ENCODE data around the gene KDR.

Gene KDR

GRCh38 chr4:55038176-55038890 is 87.1 kb downstream of the KDR start:
- Mint-ChIP-seq H3K4me3 (no peak overlapping the region), H3K4me1 (ENCODE audit: low read depth) (no peaks in the 10 kb centered on the region), H3K27me3 (ENCODE audit: low read depth) (no peaks in the 10 kb centered on the region), H3K9me3 (no peaks in the 10 kb centered on the region), H3K27ac (no peak overlapping the region), H3K36me3 (ENCODE audit: low read depth) (no peaks in the 10 kb centered on the region)
- DNase-seq (ENCODE audit: low spot score), result no peak

- H3K27ac Mint-ChIP-seq, result no peak overlapping the region
- no peaks in the 10 kb centered on the region for H3K36me3 Mint-ChIP-seq (ENCODE audit: low read depth)
- DNase-seq (ENCODE audit: low spot score), result no peak
- no peaks in the 10 kb centered on the region for H3K9me3 Mint-ChIP-seq
- no peaks in the 10 kb centered on the region for H3K27me3 Mint-ChIP-seq (ENCODE audit: low read depth)
- no peak overlapping the region for H3K4me3 Mint-ChIP-seq
- no peaks in the 10 kb centered on the region for H3K4me1 Mint-ChIP-seq (ENCODE audit: low read depth)
Measured at GRCh38 chr4:55037728-55038127, 87.7 kb downstream of the KDR start.

GRCh38 chr4:55036405-55036804 is 89.0 kb downstream of the KDR start:
- Mint-ChIP-seq H3K9me3 (no peaks in the 10 kb centered on the region), H3K27me3 (ENCODE audit: low read depth) (no peaks in the 10 kb centered on the region)
- no peak for DNase-seq (ENCODE audit: low spot score)

GRCh38 chr4:55035892-55036291 is 89.5 kb downstream of the KDR start:
- no peaks in the 10 kb centered on the region for H3K9me3 Mint-ChIP-seq
- H3K4me3 Mint-ChIP-seq, result no peak overlapping the region
- no peak for DNase-seq (ENCODE audit: low spot score)
- no peak overlapping the region for H3K27ac Mint-ChIP-seq
- no peaks in the 10 kb centered on the region for H3K36me3 Mint-ChIP-seq (ENCODE audit: low read depth)
- no peaks in the 10 kb centered on the region for H3K27me3 Mint-ChIP-seq (ENCODE audit: low read depth)
- no peaks in the 10 kb centered on the region for H3K4me1 Mint-ChIP-seq (ENCODE audit: low read depth)

More at GRCh38 chr4:55036405-55036804, 89.0 kb downstream of the KDR start:
- Mint-ChIP-seq H3K36me3 (ENCODE audit: low read depth) (no peaks in the 10 kb centered on the region), H3K27ac (no peak overlapping the region), H3K4me3 (no peak overlapping the region), H3K4me1 (ENCODE audit: low read depth) (no peaks in the 10 kb centered on the region)

GRCh38 chr4:55033296-55033695 is 92.1 kb downstream of the KDR start:
- H3K4me3 Mint-ChIP-seq, result no peak overlapping the region
- no peaks in the 10 kb centered on the region for H3K36me3 Mint-ChIP-seq (ENCODE audit: low read depth)
- no peaks in the 10 kb centered on the region for H3K4me1 Mint-ChIP-seq (ENCODE audit: low read depth)
- no peaks in the 10 kb centered on the region for H3K27me3 Mint-ChIP-seq (ENCODE audit: low read depth)
- DNase-seq (ENCODE audit: low spot score), result no peak
- H3K9me3 Mint-ChIP-seq, result no peaks in the 10 kb centered on the region
- no peak overlapping the region for H3K27ac Mint-ChIP-seq

- Mint-ChIP-seq H3K4me3 (no peak overlapping the region), H3K4me1 (ENCODE audit: low read depth) (no peaks in the 10 kb centered on the region), H3K27me3 (ENCODE audit: low read depth) (no peaks in the 10 kb centered on the region), H3K27ac (no peak overlapping the region), H3K36me3 (ENCODE audit: low read depth) (no peaks in the 10 kb centered on the region), H3K9me3 (no peaks in the 10 kb centered on the region)
- DNase-seq (ENCODE audit: low spot score), result no peak
Measured at GRCh38 chr4:55032788-55033187, 92.6 kb downstream of the KDR start.

GRCh38 chr4:55032179-55032578 is 93.2 kb downstream of the KDR start:
- H3K27me3 Mint-ChIP-seq (ENCODE audit: low read depth), result no peaks in the 10 kb centered on the region
- no peak for DNase-seq (ENCODE audit: low spot score)
- H3K9me3 Mint-ChIP-seq, result no peaks in the 10 kb centered on the region
- H3K36me3 Mint-ChIP-seq (ENCODE audit: low read depth), result no peaks in the 10 kb centered on the region
- H3K27ac Mint-ChIP-seq, result no peak overlapping the region
- H3K4me1 Mint-ChIP-seq (ENCODE audit: low read depth), result no peaks in the 10 kb centered on the region
- H3K4me3 Mint-ChIP-seq, result no peak overlapping the region

- Mint-ChIP-seq H3K27me3 (ENCODE audit: low read depth) (no peaks in the 10 kb centered on the region), H3K4me1 (ENCODE audit: low read depth) (no peaks in the 10 kb centered on the region), H3K36me3 (ENCODE audit: low read depth) (no peaks in the 10 kb centered on the region), H3K9me3 (no peaks in the 10 kb centered on the region), H3K27ac (no peak overlapping the region), H3K4me3 (no peak overlapping the region)
- DNase-seq (ENCODE audit: low spot score), result no peak
Measured at GRCh38 chr4:55031158-55031557, 94.2 kb downstream of the KDR start.

GRCh38 chr4:55030589-55030988 is 94.8 kb downstream of the KDR start:
- Mint-ChIP-seq H3K36me3 (ENCODE audit: low read depth) (no peaks in the 10 kb centered on the region), H3K4me3 (no peak overlapping the region), H3K27me3 (ENCODE audit: low read depth) (no peaks in the 10 kb centered on the region), H3K27ac (no peak overlapping the region), H3K9me3 (no peaks in the 10 kb centered on the region), H3K4me1 (ENCODE audit: low read depth) (no peaks in the 10 kb centered on the region)
- DNase-seq (ENCODE audit: low spot score), result no peak

- no peak for DNase-seq (ENCODE audit: low spot score)
- no peaks in the 10 kb centered on the region for H3K27me3 Mint-ChIP-seq (ENCODE audit: low read depth)
- no peaks in the 10 kb centered on the region for H3K36me3 Mint-ChIP-seq (ENCODE audit: low read depth)
- H3K27ac Mint-ChIP-seq, result no peak overlapping the region
- H3K9me3 Mint-ChIP-seq, result no peaks in the 10 kb centered on the region
- H3K4me1 Mint-ChIP-seq (ENCODE audit: low read depth), result no peaks in the 10 kb centered on the region
- no peak overlapping the region for H3K4me3 Mint-ChIP-seq
Measured at GRCh38 chr4:55029821-55030503, 95.4 kb downstream of the KDR start.

GRCh38 chr4:55029321-55029720 is 96.1 kb downstream of the KDR start:
- Mint-ChIP-seq H3K4me3 (no peak overlapping the region), H3K27me3 (ENCODE audit: low read depth) (no peaks in the 10 kb centered on the region), H3K36me3 (ENCODE audit: low read depth) (no peaks in the 10 kb centered on the region), H3K4me1 (ENCODE audit: low read depth) (no peaks in the 10 kb centered on the region), H3K27ac (no peak overlapping the region), H3K9me3 (no peaks in the 10 kb centered on the region)
- DNase-seq (ENCODE audit: low spot score), result no peak
